Astrocyte of the cerebellum (primary cell): ENCODE measurements around the gene CRLF1.
A peak's percentile ranks its signal among the peaks of the same experiment; 100 is the strongest.

Experiments
- DNase-seq: peaks from one replicate; pipeline ENCODE4 v3.0.0-alpha.2; 2011; ENCODE audit warnings: low read depth
- H3K4me3 ChIP-seq: 2 replicates; pipeline ENCODE4 v1.5.1; 2011; ENCODE audit warnings: mild to moderate bottlenecking, low read depth, low read length, moderate library complexity
- CTCF ChIP-seq: IDR thresholded peaks from 2 replicates; pipeline ENCODE4 v1.5.1; 2012; ENCODE audit warnings: low read length, low read depth, moderate library complexity, mild to moderate bottlenecking; ENCODE audit errors: missing control alignments
- in situ Hi-C: cut with HindIII; loops from 2 replicates; pipeline ENCODE4 v1.10.0; 2017; ENCODE audit warnings: low sequenced_read_pairs

The CRLF1 gene

GRCh38 chr19:18589380-18590272, 17.0 kb downstream of the CRLF1 start:
- in situ Hi-C loops, result loop anchor here (25.0 kb wide), 1 partner anchor 248 kb away; the partner anchor contains the start of gene UPF1
- peak; percentile 2 for TF ChIP-seq CTCF
- peak overlapping the region; percentile 82 for H3K4me3 ChIP-seq
- no peak for DNase-seq

GRCh38 chr19:18588611-18589379, 17.8 kb downstream of the CRLF1 start, which contains the start of gene REX1BD:
Gene REX1BD (plus strand): TSS chr19:18588798. CDS start chr19:18588802, 4 bp downstream.
- H3K4me3 ChIP-seq, result peak within 1 kb of the TSS; percentile 82

GRCh38 chr19:18587962-18588610, 18.5 kb downstream of the CRLF1 start:
- peak overlapping the region; percentile 82 for H3K4me3 ChIP-seq
- TF ChIP-seq CTCF, result no peak
- in situ Hi-C loops, result loop anchor here (25.0 kb wide), 1 partner anchor 249 kb away; the partner anchor contains the start of gene UPF1
- no peak for DNase-seq

More at GRCh38 chr19:18588611-18589379, 17.8 kb downstream of the CRLF1 start, which contains the start of gene REX1BD:
- DNase-seq, result no peak
- peak; percentile 74 for TF ChIP-seq CTCF
- in situ Hi-C loops, result loop anchor here (25.0 kb wide), 1 partner anchor 249 kb away; the partner anchor contains the start of gene UPF1

- no peak for TF ChIP-seq CTCF
- no peak overlapping the region for H3K4me3 ChIP-seq
- DNase-seq, result no peak
- in situ Hi-C loops, result loop anchor here (25.0 kb wide), 1 partner anchor 250 kb away; the partner anchor contains the start of gene UPF1
Observed at GRCh38 chr19:18587561-18587960, 19.0 kb downstream of the CRLF1 start.

GRCh38 chr19:18586306-18586705, 20.3 kb downstream of the CRLF1 start:
- H3K4me3 ChIP-seq, result no peak overlapping the region
- in situ Hi-C loops, result loop anchor here (25.0 kb wide), 1 partner anchor 251 kb away; the partner anchor contains the start of gene UPF1
- TF ChIP-seq CTCF, result peak; percentile 6
- DNase-seq, result no peak
